K562 (cell line): ENCODE data around the gene LTBP4. TPM values are rescaled to one million over a fixed set of nuclear protein-coding genes. Genes with fewer than 3 reads are reported as not detected.

Experiments
- BHLHE40 ChIP-seq: IDR thresholded peaks from 2 replicates; pipeline ENCODE4 v1.6.1; 2011; ENCODE audit warnings: low read length, improper control_type of control experiment
- GABPB2 ChIP-seq: fragments of 250-450 bp; sonication (Bioruptor Pico); conservative IDR thresholded peaks from 2 replicates; pipeline ENCODE4 v1.5.1; 2021; ENCODE audit warnings: mild to moderate bottlenecking
- ILK ChIP-seq: fragments of 450-650 bp; IDR thresholded peaks from 2 replicates; pipeline ENCODE4 v1.6.1; 2016; ENCODE audit warnings: missing genetic modification characterization, low read depth, mild to moderate bottlenecking, missing compliant biosample characterization, moderate library complexity, borderline replicate concordance
- NCOA4 ChIP-seq: fragments of 450-650 bp; IDR thresholded peaks from 2 replicates; pipeline ENCODE4 v1.6.1; 2018; ENCODE audit warnings: mild to moderate bottlenecking; ENCODE audit not compliant: partially characterized antibody
- PRDM10 ChIP-seq: fragments of 450-650 bp; IDR thresholded peaks from 2 replicates; pipeline ENCODE4 v1.6.1; 2018; ENCODE audit not compliant: partially characterized antibody
- SIN3A ChIP-seq, 2 experiments: fragments of 150-350 bp in 1 of 2; IDR thresholded peaks; 2 replicates each; pipeline ENCODE4 v1.6.1; 2011 to 2016; ENCODE audit warnings: borderline replicate concordance in 2 of 2, low read depth in 2 of 2, low read length in 2 of 2, mild to moderate bottlenecking in 2 of 2, moderate library complexity in 2 of 2; ENCODE audit not compliant: control insufficient read depth in 1 of 2
- SREBF2 ChIP-seq: sonication (generic); formaldehyde crosslinking; IDR thresholded peaks from 2 replicates; pipeline ENCODE4 v1.4.0; 2020; ENCODE audit warnings: mild to moderate bottlenecking, missing genetic modification reagents
- TAF9B ChIP-seq: fragments of 450-650 bp; IDR thresholded peaks from 2 replicates; pipeline ENCODE4 v1.6.1; 2018; ENCODE audit warnings: mild to moderate bottlenecking; ENCODE audit not compliant: partially characterized antibody
- ZBTB34 ChIP-seq: fragments of 250-450 bp; sonication (Bioruptor Pico); IDR thresholded peaks from 2 replicates; pipeline ENCODE4 v1.8.0; 2021; ENCODE audit warnings: mild to moderate bottlenecking, moderate library complexity
- ZBTB43 ChIP-seq: sonication (generic); formaldehyde crosslinking; IDR thresholded peaks from 2 replicates; pipeline ENCODE4 v1.8.0; 2023; ENCODE audit warnings: mild to moderate bottlenecking, missing genetic modification reagents
- ZFP30 ChIP-seq: fragments of 250-450 bp; sonication (Bioruptor Pico); IDR thresholded peaks from 2 replicates; pipeline ENCODE4 v1.8.0; 2022; ENCODE audit warnings: moderate library complexity, mild to moderate bottlenecking, inconsistent platforms, borderline replicate concordance
- ZNF445 ChIP-seq: fragments of 250-450 bp; sonication (Bioruptor Pico); IDR thresholded peaks from 2 replicates; pipeline ENCODE4 v1.4.0; 2020; ENCODE audit warnings: low read depth, mild to moderate bottlenecking, moderate library complexity
- ZNF79 ChIP-seq: fragments of 250-450 bp; sonication (Bioruptor Pico); IDR thresholded peaks from 2 replicates; pipeline ENCODE4 v1.4.0; 2020; ENCODE audit warnings: low read depth, mild to moderate bottlenecking, moderate library complexity
- polyA plus RNA-seq, 8 experiments: library from polyadenylated mRNA; depleted of rRNA in 4 of 8; stranded (reverse) in 5 of 8; unstranded in 3 of 8; fragments of >200 nt; fragmentation: Nextera tagmentation in 2 of 8; fragmentation: Illumina TruSeq in 1 of 8; extraction: Ambion mirVana in 2 of 8; extraction: Trizol in 1 of 8; gene quantifications; 2 replicates each; pipeline versions ENCODE4 v1.2.1 to v1.2.3, GENCODE V29; 2011 to 2014; ENCODE audit warnings: inconsistent platforms in 1 of 8, missing spikeins in 1 of 8
- total RNA-seq, 7 experiments: library from RNA; depleted of rRNA in 6 of 7; stranded (reverse); fragments of >200 nt in 6 of 7; fragmentation: Illumina TruSeq in 2 of 7; extraction: Trizol in 2 of 7; gene quantifications; 2 replicates each; pipeline versions ENCODE4 v1.2.1 to v1.2.3, GENCODE V29; 2011 to 2021; ENCODE audit warnings: low replicate concordance in 1 of 7
- TF ChIP-seq, protein P1 (sequence below): sonication (generic); formaldehyde crosslinking; IDR thresholded peaks from 2 replicates; pipeline ENCODE4 v1.8.0; 2022; ENCODE audit warnings: mild to moderate bottlenecking, missing genetic modification reagents

The LTBP4 gene
- total and polyA plus RNA-seq, 9 of the 15 experiments (the other 6 are each of a cell fraction or from before 2014, with no cell fraction given), result 0.35 to 160 (median 31.6) TPM

GRCh38 chr19:40605216-40605971 lies 4.2 kb downstream of the LTBP4 start (continued):
- TF ChIP-seq PRDM10, result peak; percentile 19
- no peak for TF ChIP-seq ZNF79 (CRISPR knock-in tag)
- TF ChIP-seq SIN3A (IDR thresholded peaks at IDR 0.05; ENCODE audit: borderline replicate concordance in 2 of 2, control insufficient read depth in 1 of 2, low read depth in 2 of 2, low read length in 2 of 2), result peak in 1 of 2 experiments; percentile 27; a peak in 1 of 4 replicates
- TF ChIP-seq GABPB2 (CRISPR knock-in tag), result no peak
- TF ChIP-seq ILK, result no peak
- no peak; the same call in 1 of the 2 replicates for TF ChIP-seq ZBTB43 (CRISPR knock-in tag)
- no peak for TF ChIP-seq TAF9B
- TF ChIP-seq, protein P1, sequence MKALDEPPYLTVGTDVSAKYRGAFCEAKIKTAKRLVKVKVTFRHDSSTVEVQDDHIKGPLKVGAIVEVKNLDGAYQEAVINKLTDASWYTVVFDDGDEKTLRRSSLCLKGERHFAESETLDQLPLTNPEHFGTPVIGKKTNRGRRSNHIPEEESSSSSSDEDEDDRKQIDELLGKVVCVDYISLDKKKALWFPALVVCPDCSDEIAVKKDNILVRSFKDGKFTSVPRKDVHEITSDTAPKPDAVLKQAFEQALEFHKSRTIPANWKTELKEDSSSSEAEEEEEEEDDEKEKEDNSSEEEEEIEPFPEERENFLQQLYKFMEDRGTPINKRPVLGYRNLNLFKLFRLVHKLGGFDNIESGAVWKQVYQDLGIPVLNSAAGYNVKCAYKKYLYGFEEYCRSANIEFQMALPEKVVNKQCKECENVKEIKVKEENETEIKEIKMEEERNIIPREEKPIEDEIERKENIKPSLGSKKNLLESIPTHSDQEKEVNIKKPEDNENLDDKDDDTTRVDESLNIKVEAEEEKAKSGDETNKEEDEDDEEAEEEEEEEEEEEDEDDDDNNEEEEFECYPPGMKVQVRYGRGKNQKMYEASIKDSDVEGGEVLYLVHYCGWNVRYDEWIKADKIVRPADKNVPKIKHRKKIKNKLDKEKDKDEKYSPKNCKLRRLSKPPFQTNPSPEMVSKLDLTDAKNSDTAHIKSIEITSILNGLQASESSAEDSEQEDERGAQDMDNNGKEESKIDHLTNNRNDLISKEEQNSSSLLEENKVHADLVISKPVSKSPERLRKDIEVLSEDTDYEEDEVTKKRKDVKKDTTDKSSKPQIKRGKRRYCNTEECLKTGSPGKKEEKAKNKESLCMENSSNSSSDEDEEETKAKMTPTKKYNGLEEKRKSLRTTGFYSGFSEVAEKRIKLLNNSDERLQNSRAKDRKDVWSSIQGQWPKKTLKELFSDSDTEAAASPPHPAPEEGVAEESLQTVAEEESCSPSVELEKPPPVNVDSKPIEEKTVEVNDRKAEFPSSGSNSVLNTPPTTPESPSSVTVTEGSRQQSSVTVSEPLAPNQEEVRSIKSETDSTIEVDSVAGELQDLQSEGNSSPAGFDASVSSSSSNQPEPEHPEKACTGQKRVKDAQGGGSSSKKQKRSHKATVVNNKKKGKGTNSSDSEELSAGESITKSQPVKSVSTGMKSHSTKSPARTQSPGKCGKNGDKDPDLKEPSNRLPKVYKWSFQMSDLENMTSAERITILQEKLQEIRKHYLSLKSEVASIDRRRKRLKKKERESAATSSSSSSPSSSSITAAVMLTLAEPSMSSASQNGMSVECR (CRISPR knock-in tag), result 0 out of 2 replicates have a peak, but pooled peaks have one; percentile 42
- TF ChIP-seq ZNF445 (CRISPR knock-in tag), result no peak
- no peak for TF ChIP-seq BHLHE40
- no peak for TF ChIP-seq SREBF2 (CRISPR knock-in tag)
- TF ChIP-seq ZFP30 (CRISPR knock-in tag), result no peak
- no peak for TF ChIP-seq NCOA4
- TF ChIP-seq ZBTB34 (CRISPR knock-in tag), result no peak
